Caco-2 (cell line): ENCODE data around the gene ZNF207. TPM values are rescaled to one million over a fixed set of nuclear protein-coding genes. Genes with fewer than 3 reads are reported as not detected.

ENCODE experiments used
- BruUV-seq: library from RNA; stranded (reverse); fragments of 400-500 nt; replicated peaks from 2 replicates; lab custom pipeline; 2021; lab: Mats Ljungman, UMichigan
- CTCF ChIA-PET: fragments of 300-600 bp; sonication (Branson Sonifier 250); formaldehyde crosslinking; loops from one replicate; lab custom pipeline; 2022; ENCODE audit warnings: antibody characterized with exemption; lab: Charles Lee
- POLR2A ChIA-PET: fragments of 300-600 bp; sonication (Branson Sonifier 250); formaldehyde crosslinking; loops from one replicate; lab custom pipeline; 2022; ENCODE audit warnings: antibody characterized with exemption; lab: Charles Lee
- DNase-seq, 2 experiments: peaks; one replicate each; pipeline versions ENCODE4 v3.0.0 to v3.0.0-alpha.2; 2020 to 2022
- H3K27me3 ChIP-seq: replicated peaks from 2 replicates; pipeline ENCODE4 v1.6.0; 2011; ENCODE audit warnings: low read length; ENCODE audit not compliant: control insufficient read depth, insufficient read depth
- H3K36me3 ChIP-seq: 2 replicates; pipeline ENCODE4 v1.5.1; 2011; ENCODE audit warnings: low read length; ENCODE audit not compliant: control insufficient read depth, insufficient read depth
- H3K4me1 ChIP-seq: fragments of 250-450 bp; sonication (Bioruptor Pico); 2 replicates; pipeline ENCODE4 v1.5.1; 2020; ENCODE audit warnings: mild to moderate bottlenecking
- H3K4me3 ChIP-seq: 2 replicates; pipeline ENCODE4 v1.5.1; 2011; ENCODE audit warnings: low read depth, mild to moderate bottlenecking, control low read depth, low read length
- H3K9me3 ChIP-seq: fragments of 250-450 bp; sonication (Bioruptor Pico); 2 replicates; pipeline ENCODE4 v1.5.1; 2020; ENCODE audit warnings: mild to moderate bottlenecking, moderate library complexity
- H3K27ac Mint-ChIP-seq: one replicate; pipeline ENCODE4 v1.8.0; 2022; ENCODE audit warnings: mixed read lengths; ENCODE audit not compliant: unreplicated experiment
- H3K27me3 Mint-ChIP-seq: one replicate; pipeline ENCODE4 v1.8.0; 2022; ENCODE audit warnings: mixed read lengths; ENCODE audit not compliant: insufficient read depth, unreplicated experiment
- H3K36me3 Mint-ChIP-seq: one replicate; pipeline ENCODE4 v1.8.0; 2022; ENCODE audit warnings: mild to moderate bottlenecking, mixed read lengths; ENCODE audit not compliant: insufficient read depth, unreplicated experiment
- H3K4me1 Mint-ChIP-seq: one replicate; pipeline ENCODE4 v1.8.0; 2022; ENCODE audit warnings: low read depth, mixed read lengths; ENCODE audit not compliant: unreplicated experiment
- H3K4me3 Mint-ChIP-seq: one replicate; pipeline ENCODE4 v1.8.0; 2022; ENCODE audit warnings: mild to moderate bottlenecking, moderate library complexity, mixed read lengths; ENCODE audit not compliant: unreplicated experiment
- H3K9me3 Mint-ChIP-seq: one replicate; pipeline ENCODE4 v1.8.0; 2022; ENCODE audit warnings: mixed read lengths; ENCODE audit not compliant: unreplicated experiment
- intact Hi-C: fragments of 100-400 bp; cut with micrococcal nuclease; formaldehyde crosslinking; loops from one replicate; pipeline ENCODE4 v1.10.0; 2022; ENCODE audit not compliant: unreplicated experiment
- total RNA-seq: library from RNA; stranded (reverse); gene quantifications from 2 replicates; pipeline ENCODE4 v1.2.3, GENCODE V29; 2022
- TF ChIP-seq, protein P1 (sequence below), 2 experiments: fragments of 200-600 bp in 1 of 2; IDR thresholded peaks; 1 replicate in 1 of 2; 2 replicates in 1 of 2; pipeline versions ENCODE4 v1.5.1 to v1.8.0; 2011 to 2022; ENCODE audit warnings: antibody characterized with exemption in 1 of 2, control low read depth in 1 of 2, inconsistent platforms in 1 of 2, low read depth in 1 of 2, low read length in 1 of 2, mild to moderate bottlenecking in 1 of 2, moderate library complexity in 1 of 2; ENCODE audit not compliant: insufficient read depth in 1 of 2, severe bottlenecking in 1 of 2, unreplicated experiment in 1 of 2

The ZNF207 gene
- total RNA-seq, 1 experiment from 2014 or later: 211 TPM

- CTCF ChIA-PET: interaction anchor here (2.1 kb wide), 1 partner anchor 56 kb away, joined by 6 read pairs; the partner anchor contains the start of gene PSMD11
Measured at GRCh38 chr17:32388613-32389459, 38.9 kb downstream of the ZNF207 start.

GRCh38 chr17:32393904-32394303 is 43.9 kb downstream of the ZNF207 start:
- no peaks in the 10 kb centered on the region for H3K36me3 ChIP-seq
- TF ChIP-seq, protein P1, sequence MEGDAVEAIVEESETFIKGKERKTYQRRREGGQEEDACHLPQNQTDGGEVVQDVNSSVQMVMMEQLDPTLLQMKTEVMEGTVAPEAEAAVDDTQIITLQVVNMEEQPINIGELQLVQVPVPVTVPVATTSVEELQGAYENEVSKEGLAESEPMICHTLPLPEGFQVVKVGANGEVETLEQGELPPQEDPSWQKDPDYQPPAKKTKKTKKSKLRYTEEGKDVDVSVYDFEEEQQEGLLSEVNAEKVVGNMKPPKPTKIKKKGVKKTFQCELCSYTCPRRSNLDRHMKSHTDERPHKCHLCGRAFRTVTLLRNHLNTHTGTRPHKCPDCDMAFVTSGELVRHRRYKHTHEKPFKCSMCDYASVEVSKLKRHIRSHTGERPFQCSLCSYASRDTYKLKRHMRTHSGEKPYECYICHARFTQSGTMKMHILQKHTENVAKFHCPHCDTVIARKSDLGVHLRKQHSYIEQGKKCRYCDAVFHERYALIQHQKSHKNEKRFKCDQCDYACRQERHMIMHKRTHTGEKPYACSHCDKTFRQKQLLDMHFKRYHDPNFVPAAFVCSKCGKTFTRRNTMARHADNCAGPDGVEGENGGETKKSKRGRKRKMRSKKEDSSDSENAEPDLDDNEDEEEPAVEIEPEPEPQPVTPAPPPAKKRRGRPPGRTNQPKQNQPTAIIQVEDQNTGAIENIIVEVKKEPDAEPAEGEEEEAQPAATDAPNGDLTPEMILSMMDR (IDR thresholded peaks at IDR 0.05; ENCODE audit: insufficient read depth in 1 of 2, low read depth in 1 of 2, low read length in 1 of 2, severe bottlenecking in 1 of 2, unreplicated experiment in 1 of 2): no peak
- ChIA-PET POLR2A (no interaction called here), CTCF (interaction anchor here (0.6 kb wide), 1 partner anchor 357 kb away, joined by 6 read pairs; no protein-coding TSS in a partner anchor)
- intact Hi-C loops: no loop called here
- peaks cover 23% of the 10 kb centered on the region for H3K36me3 Mint-ChIP-seq
- H3K4me1 ChIP-seq: peaks cover 5% of the 10 kb centered on the region
- no peaks in the 10 kb centered on the region for H3K9me3 ChIP-seq
- H3K27me3 ChIP-seq: no peaks in the 10 kb centered on the region
- H3K4me1 Mint-ChIP-seq: peaks cover 15% of the 10 kb centered on the region
- H3K9me3 Mint-ChIP-seq: no peaks in the 10 kb centered on the region
- no peak overlapping the region for H3K4me3 Mint-ChIP-seq
- H3K27ac Mint-ChIP-seq: no peak overlapping the region
- no peaks in the 10 kb centered on the region for H3K27me3 Mint-ChIP-seq
- DNase-seq: no peak
- no TSS peak for BruUV-seq
- no peak overlapping the region for H3K4me3 ChIP-seq

More at GRCh38 chr17:32388613-32389459, 38.9 kb downstream of the ZNF207 start:
- Mint-ChIP-seq H3K27me3 (no peaks in the 10 kb centered on the region), H3K4me3 (no peak overlapping the region), H3K4me1 (peaks cover 25% of the 10 kb centered on the region), H3K27ac (no peak overlapping the region), H3K36me3 (peaks cover 38% of the 10 kb centered on the region), H3K9me3 (no peaks in the 10 kb centered on the region)
- no TSS peak for BruUV-seq
- intact Hi-C loops: no loop called here
- H3K9me3 ChIP-seq: no peaks in the 10 kb centered on the region
- H3K4me1 ChIP-seq: peaks cover 23% of the 10 kb centered on the region
- H3K4me3 ChIP-seq: no peak overlapping the region
- TF ChIP-seq, protein P1 (IDR thresholded peaks at IDR 0.05; ENCODE audit: insufficient read depth in 1 of 2, low read depth in 1 of 2, low read length in 1 of 2, severe bottlenecking in 1 of 2, unreplicated experiment in 1 of 2): no peak
- H3K36me3 ChIP-seq: no peaks in the 10 kb centered on the region
- no peak for DNase-seq
- no peaks in the 10 kb centered on the region for H3K27me3 ChIP-seq
- POLR2A ChIA-PET: no interaction called here

GRCh38 chr17:32396343-32396742 is 46.4 kb downstream of the ZNF207 start:
- intact Hi-C loops: loop anchor here (5.0 kb wide), 1 partner anchor 46 kb away; the partner anchor contains the start of gene PSMD11
- H3K27me3 ChIP-seq: no peaks in the 10 kb centered on the region
- POLR2A ChIA-PET: interaction anchor here (1.0 to 1.2 kb wide), 3 partner anchors 10 to 48 kb away, joined by 6 to 18 read pairs (median 7); partner anchors contain the start of gene PSMD11
- DNase-seq: peak; percentile 55 to 73
- no peaks in the 10 kb centered on the region for H3K36me3 ChIP-seq
- no peaks in the 10 kb centered on the region for H3K9me3 ChIP-seq
- H3K27me3 Mint-ChIP-seq: no peaks in the 10 kb centered on the region
- CTCF ChIA-PET: interaction anchor here (0.6 to 0.9 kb wide), 2 partner anchors 48 to 65 kb away, joined by 5 to 14 read pairs; partner anchors contain the start of gene PSMD11
- H3K4me1 Mint-ChIP-seq: peaks cover 15% of the 10 kb centered on the region
- H3K9me3 Mint-ChIP-seq: no peaks in the 10 kb centered on the region
- TF ChIP-seq, protein P1 (IDR thresholded peaks at IDR 0.05; ENCODE audit: insufficient read depth in 1 of 2, low read depth in 1 of 2, low read length in 1 of 2, severe bottlenecking in 1 of 2, unreplicated experiment in 1 of 2): no peak
- H3K4me1 ChIP-seq: peaks cover 5% of the 10 kb centered on the region
- peaks cover 13% of the 10 kb centered on the region for H3K36me3 Mint-ChIP-seq
- BruUV-seq: no TSS peak
- peak overlapping the region; percentile 17 for H3K4me3 Mint-ChIP-seq
- no peak overlapping the region for H3K4me3 ChIP-seq
- peak overlapping the region; percentile 53 for H3K27ac Mint-ChIP-seq
